BE2C (cell line): ENCODE data around the gene CD247.

ENCODE experiments used
- DNase-seq: peaks from one replicate; pipeline ENCODE4 v3.0.0-alpha.2; 2020
- H3K27me3 ChIP-seq: fragments of 250-450 bp; sonication (Bioruptor Pico); 2 replicates; pipeline ENCODE4 v1.5.1; 2020; ENCODE audit warnings: mild to moderate bottlenecking
- H3K36me3 ChIP-seq: fragments of 250-450 bp; sonication (Bioruptor Pico); 2 replicates; pipeline ENCODE4 v1.5.1; 2020; ENCODE audit warnings: mild to moderate bottlenecking
- H3K4me1 ChIP-seq: fragments of 250-450 bp; sonication (Bioruptor Pico); 2 replicates; pipeline ENCODE4 v1.5.1; 2020
- H3K4me3 ChIP-seq: 2 replicates; pipeline ENCODE4 v1.5.1; 2011; ENCODE audit warnings: low read depth, low read length
- H3K9me3 ChIP-seq: fragments of 250-450 bp; sonication (Bioruptor Pico); 2 replicates; pipeline ENCODE4 v1.5.1; 2020
- TF ChIP-seq, protein P1 (sequence below): IDR thresholded peaks from 2 replicates; pipeline ENCODE4 v1.5.1; 2012; ENCODE audit warnings: mild to moderate bottlenecking, low read depth, low read length

Gene CD247

DNA sequence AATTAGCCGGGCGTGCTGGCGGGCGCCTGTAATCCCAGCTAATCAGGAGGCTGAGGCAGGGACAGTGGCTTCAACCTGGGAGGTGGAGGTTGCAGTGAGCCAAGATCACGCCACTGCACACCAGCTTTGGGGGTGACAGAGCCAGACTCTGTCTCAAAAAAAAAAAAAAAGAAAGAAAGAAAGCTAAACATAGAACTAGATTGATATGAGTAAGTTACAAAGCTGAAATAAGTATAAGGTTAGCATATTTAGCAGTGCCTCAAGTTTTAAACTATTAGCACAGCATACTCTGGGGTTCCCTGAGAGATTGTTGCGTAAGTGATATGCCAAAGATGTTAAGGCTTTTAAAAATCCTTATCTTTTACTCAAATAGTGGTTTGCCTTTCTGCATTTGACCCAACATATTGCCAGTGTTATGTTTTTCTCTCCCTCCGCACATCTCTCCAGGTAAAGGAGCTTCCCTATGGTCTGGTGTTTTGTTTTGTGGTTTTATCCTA, 126.1 kb downstream of the CD247 start:
- TF ChIP-seq, protein P1, sequence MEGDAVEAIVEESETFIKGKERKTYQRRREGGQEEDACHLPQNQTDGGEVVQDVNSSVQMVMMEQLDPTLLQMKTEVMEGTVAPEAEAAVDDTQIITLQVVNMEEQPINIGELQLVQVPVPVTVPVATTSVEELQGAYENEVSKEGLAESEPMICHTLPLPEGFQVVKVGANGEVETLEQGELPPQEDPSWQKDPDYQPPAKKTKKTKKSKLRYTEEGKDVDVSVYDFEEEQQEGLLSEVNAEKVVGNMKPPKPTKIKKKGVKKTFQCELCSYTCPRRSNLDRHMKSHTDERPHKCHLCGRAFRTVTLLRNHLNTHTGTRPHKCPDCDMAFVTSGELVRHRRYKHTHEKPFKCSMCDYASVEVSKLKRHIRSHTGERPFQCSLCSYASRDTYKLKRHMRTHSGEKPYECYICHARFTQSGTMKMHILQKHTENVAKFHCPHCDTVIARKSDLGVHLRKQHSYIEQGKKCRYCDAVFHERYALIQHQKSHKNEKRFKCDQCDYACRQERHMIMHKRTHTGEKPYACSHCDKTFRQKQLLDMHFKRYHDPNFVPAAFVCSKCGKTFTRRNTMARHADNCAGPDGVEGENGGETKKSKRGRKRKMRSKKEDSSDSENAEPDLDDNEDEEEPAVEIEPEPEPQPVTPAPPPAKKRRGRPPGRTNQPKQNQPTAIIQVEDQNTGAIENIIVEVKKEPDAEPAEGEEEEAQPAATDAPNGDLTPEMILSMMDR: no peak
- Histone ChIP-seq H3K9me3 (no peaks in the 10 kb centered on the region), H3K27me3 (no peaks in the 10 kb centered on the region), H3K36me3 (peaks cover 5% of the 10 kb centered on the region), H3K4me3 (no peak overlapping the region), H3K4me1 (no peaks in the 10 kb centered on the region)
- no peak for DNase-seq

DNA sequence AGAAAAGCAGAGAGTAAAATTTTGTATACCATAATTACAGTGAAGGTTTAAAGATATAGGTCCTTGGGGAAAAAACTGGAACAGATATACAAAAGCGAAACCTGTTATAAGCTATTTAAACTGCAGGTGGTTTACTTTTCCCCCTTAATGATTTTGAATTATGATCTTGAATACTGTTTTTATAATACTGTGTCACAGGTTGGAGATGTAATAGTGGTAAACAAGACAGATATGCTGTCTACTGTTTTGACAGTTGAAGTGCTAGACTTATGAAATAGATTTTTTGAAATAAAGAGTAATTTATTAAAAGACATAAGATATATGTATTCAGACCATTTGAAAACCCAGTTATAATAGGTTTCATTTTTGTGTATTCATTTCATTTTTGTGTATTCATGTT, 129.4 kb downstream of the CD247 start:
- H3K27me3 ChIP-seq: no peaks in the 10 kb centered on the region
- no peaks in the 10 kb centered on the region for H3K9me3 ChIP-seq
- DNase-seq: no peak
- TF ChIP-seq, protein P1: no peak
- no peaks in the 10 kb centered on the region for H3K4me1 ChIP-seq
- H3K36me3 ChIP-seq: peaks cover 11% of the 10 kb centered on the region
- no peak overlapping the region for H3K4me3 ChIP-seq

DNA sequence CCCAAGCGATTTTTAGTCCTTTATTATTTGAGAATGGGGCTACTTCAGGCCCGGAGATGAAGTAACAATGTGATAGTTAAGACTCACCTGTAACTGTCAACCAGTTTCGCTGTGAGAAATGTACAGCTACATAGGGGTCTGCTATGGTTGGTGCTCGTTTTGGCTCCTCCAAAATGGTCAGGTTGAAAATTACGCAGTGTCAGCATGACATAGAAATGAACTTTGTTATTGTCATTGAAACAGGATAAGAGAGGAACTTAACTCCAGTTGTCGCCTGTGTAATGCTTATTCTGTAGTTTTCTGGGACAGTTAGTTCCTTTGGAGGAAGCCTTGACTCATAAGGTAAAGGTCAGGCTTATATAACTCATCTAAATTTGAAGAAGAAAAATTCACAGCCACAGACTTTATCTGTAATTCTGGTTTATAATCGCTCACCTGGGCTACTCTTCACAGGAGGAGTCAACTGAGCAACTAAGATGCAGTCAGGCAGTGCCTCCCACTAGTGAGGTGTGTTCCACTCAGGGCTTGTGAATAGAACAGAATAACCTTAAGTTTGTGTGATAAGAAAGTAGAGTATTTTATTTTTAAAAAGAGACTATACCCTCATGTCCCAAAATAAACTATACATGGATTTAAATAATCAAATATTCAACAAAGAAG, 130.9 kb downstream of the CD247 start:
- no peaks in the 10 kb centered on the region for H3K27me3 ChIP-seq
- H3K9me3 ChIP-seq: no peaks in the 10 kb centered on the region
- no peaks in the 10 kb centered on the region for H3K4me1 ChIP-seq
- H3K36me3 ChIP-seq: peaks cover 11% of the 10 kb centered on the region
- no peak overlapping the region for H3K4me3 ChIP-seq
- TF ChIP-seq, protein P1: no peak
- DNase-seq: no peak
